Left forelimb (tissue), 1 donor: ENCODE data around the gene CAMLG.
"Not testable (repeated sequence)": the region's sequence is repeated elsewhere in the genome, so short reads cannot be mapped to it uniquely, and the experiment has no call there.

Experiments used
- DNase-seq: peaks from one replicate; pipeline ENCODE4 v3.0.0-alpha.2; 2018; ENCODE audit warnings: low spot score

The CAMLG gene

DNA sequence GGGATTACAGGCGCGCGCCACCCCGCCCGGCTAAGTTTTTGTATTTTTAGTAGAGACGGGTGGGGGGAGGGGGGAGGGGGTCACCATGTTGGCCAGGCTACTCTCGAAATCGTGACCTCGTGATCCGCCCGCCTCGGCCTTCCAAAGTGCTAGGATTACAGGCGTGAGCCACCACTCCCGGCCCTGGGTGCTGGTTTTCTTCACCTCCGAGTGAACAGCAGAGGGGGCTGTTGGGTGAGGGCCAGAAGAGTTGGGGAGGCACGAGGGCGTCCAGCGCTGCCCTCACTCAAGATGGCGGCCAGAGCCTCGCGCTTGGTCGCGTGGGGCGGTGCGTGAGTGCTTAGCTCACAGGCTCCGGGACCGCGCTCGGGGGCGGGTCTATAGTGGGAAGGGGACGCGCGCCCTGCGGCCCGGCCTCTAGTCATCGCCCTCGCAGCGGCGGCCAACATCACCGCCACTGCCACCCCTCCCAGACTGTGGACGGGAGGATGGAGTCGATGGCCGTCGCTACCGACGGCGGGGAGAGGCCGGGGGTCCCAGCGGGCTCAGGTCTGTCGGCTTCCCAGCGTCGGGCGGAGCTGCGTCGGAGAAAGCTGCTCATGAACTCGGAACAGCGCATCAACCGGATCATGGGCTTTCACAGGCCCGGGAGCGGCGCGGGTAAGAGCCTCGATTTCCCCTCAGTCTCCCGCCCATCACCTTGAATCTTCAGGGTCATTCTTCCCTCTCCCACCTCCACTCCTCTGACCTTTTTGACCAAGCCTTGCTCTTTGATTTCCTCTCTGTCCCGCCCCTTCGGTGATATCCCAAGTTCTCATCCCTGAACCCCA is at the start of gene CAMLG:
Gene CAMLG, plus strand, starts transcription at position 416 of the 830 bp plus-strand sequence. Its CDS starts 73 bp downstream, at position 489.
- DNase-seq, result peak; percentile 98

DNA sequence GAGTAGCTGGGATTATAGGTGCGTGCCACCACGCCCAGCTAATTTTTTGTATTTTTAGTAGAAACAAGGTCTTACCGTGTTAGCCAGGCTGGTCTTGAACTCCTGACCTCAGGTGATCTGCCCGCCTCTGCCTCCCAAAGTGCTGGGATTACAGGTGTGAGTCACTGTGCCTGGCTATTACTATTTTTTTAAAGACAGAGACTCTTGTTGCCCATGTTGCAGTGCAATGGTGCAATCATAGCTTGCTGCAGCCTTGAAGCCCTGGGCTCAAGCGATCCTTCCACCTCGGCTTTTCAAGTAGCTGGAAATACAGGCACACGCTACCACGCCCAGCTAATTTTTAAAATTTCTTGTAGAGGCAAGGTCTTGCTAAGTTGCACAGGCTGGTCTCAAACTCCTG is 48.2 kb upstream of the CAMLG start:
- DNase-seq, result not testable (repeated sequence)

DNA sequence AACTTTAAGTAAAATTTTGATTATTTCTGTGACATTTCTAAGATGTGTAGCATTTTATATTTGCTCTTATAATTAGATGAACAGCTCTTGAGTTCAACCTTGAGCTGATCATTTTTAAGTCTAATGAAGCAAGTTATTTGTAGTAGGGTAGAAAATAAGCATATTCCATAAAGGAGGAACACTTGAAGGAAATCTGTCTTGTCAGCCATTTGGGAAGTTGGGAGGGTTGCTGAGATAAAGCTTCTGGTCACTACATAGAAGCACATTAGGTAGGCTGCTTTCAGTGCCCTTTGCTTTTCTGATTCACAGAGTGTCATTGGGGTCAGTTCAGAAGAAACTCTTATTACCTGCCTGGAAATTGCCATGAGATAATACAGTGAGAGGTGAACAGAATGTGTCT is 45.6 kb upstream of the CAMLG start:
- DNase-seq, result no peak

DNA sequence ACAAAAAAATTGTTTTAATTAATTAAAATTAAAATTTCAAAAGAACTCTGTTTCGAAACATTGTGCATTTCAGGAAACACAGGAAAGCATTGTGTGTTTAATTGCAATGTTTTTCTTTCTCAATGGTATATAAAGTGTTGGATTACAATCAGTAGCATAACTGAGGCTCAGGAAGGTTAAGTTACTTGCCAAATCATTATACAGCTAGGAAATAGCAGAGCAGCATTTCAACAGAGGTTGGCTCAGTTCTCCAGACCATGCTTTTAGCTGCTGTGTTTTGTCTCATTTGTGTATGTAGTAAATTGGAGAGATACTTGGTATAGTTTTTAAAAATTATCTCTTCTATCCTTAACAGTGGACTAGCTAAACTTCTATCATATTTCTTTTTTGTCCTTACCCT is 30.0 kb upstream of the CAMLG start:
- DNase-seq, result no peak

DNA sequence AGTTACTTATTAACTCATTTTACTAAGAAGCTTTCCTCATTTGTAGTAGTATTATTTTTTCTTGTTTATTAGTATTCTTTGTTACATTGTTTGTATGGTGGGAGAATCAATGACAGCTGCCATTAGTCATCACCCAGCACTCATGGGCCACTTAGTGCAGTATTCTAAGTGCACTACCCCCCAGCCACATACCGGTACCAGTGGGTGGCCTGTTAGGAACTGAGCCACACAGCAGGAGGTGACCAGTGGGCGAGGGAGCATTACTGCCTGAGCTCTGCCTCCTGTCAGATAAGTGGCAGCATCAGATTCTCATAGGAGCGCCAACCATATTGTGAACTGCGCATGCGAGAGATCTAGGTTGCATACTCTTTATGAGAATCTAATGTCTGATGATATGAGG is 24.2 kb upstream of the CAMLG start:
- no peak for DNase-seq

DNA sequence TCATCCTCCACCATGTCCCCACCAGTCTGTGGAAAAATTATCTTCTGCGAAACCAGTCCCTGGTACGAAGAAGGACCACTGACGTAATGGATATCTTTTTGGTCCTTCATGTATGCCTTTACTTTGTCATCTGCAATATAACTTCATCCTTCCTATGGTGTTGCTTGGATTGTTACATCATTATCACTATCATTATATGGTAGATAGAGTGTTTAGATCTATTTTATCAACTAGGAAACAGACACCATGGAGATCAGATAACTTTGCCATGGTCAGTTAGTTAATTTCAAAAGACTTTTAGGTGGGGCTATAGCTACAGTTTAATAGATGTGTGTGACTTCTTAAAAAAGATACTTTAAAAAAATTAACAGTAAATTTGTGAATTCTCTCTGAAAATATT is 23.8 kb upstream of the CAMLG start:
- DNase-seq, result no peak

DNA sequence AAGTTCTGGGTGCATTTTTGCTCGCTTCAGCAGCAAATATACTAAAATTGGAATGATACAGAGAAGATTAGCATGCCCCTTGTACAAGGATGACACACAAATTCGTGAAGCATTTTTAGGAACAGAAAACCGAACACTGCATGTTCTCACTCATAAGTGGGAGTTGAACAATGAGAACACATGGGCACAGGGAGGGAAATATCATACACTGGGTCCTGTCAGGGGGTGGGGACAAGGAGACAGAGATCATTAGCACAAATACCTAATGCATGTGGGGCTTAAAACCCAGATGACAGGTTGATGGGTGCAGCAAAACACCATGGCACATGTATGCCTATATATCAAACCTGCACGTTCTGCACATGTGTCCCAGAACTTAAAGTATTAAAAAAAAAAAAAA is 22.9 kb upstream of the CAMLG start:
- DNase-seq, result not testable (repeated sequence)

DNA sequence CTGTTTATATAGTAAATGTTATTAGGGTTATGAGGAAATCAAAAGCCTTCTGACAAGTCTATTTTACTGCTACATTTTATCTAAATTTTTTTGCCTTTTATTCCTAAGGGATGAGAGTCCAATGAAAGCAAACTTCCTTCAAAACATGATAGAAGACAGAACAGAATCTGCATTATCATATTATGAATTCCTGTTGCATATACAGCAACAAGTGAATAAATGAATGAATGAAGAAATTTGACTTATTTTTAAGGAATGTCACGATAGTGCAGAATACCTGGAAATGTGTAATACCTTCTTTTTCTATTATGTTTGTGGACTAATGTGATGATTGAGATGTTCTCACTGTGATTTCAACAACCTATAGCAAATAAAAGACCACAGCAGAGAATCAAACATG is 13.5 kb upstream of the CAMLG start:
- DNase-seq, result no peak

DNA sequence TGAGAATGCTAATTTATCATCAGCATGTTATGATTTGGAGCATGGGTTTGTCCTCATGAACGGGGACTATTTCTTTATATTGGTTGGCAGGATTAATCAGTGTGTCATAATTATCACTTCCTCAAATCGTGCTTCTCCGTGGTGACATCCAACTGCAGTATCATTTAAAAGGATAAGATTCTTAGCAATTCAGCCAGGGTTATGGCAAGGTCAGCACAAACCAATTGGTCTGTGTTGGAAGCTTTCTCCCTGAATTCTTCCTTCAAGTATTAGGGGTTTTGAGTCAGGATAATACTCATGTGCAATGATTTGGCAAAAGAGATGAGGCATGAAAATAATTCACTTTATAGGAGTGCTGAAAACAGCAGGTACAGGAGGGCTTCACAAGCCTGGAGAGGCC is 5.5 kb upstream of the CAMLG start:
- no peak for DNase-seq

DNA sequence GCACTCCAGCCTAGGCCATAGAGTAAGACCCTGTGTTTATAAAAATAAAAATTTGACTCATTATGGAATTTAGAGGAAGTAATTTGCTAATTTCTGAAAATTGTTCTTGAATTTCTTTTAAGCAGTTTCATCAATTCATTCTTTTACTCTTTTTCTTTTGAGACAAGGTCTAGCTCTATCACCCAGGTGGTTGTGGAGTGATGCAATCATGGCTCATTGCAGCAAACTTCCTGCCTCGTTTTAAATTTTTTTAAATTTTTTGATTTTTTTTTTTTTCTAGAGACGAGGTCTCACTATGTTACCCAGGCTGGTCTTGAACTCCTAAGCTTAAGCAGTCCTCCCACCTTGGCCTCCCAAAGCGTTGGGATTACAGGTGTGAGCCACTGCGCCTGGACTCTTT is 3.1 kb upstream of the CAMLG start:
- no peak for DNase-seq

DNA sequence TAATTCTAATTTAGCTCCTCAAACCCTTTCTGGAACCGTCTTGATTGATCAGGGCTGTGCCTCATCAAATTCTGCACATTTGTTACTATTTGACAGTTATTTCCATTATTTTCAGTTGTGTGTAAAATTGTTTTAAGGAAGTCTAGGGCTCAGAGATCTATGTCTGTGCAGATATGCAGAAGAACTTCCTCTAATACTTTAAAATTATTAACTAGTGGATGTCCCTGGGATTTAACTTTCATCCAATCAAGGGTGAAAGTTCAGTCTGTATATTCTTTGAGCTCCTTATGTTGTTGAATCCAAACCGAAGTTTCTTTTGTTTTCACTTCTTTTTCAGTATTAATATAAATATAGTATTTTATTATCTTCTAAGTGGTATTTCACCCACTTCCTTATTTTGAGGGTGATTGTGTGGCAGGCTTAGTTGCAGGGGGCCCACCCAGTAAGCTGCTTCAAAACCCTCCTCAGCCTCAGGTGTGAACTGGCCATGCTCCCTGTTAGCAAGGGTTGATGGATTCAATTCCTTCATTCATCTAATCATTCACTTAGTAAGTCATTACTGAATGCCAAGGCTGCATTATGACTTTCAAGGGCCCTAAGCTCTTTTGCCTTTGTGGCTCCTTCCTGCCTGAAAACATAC is 2.1 kb upstream of the CAMLG start:
- DNase-seq, result no peak

DNA sequence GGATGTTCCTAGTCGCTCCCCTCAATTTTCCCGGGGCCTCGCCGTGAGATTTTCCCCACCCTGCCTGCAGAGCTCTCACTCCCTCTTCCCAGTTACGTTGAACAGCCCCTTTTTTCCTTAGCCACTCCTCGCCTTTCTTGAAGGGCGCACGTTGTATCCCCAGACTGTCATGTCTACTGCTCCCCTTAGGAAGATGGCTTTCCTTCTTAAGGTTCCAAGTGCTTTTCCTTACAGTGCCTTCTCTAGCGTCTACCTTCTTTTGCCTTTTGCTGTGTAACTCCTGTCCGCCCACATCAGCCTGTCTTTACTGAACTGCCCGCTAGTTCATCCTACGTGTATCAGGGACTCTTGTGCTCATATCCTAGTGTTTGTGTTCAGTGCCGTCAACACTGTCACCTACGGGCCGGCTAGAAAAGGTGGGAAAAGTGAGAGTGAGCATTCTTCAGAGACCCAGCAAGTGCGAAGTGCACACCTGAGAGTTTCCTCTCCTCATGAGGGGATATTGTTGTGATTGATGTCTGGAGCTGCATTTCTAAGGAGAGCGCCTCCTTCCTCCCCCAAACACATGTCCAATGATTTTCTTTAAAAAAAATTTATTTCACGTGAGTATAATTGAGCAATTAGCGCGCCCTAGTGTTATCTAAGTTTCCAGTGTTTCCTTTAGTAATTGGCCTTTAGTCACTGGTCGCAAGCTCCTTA is 764 bp downstream of the CAMLG start:
- peak; percentile 70 for DNase-seq

DNA sequence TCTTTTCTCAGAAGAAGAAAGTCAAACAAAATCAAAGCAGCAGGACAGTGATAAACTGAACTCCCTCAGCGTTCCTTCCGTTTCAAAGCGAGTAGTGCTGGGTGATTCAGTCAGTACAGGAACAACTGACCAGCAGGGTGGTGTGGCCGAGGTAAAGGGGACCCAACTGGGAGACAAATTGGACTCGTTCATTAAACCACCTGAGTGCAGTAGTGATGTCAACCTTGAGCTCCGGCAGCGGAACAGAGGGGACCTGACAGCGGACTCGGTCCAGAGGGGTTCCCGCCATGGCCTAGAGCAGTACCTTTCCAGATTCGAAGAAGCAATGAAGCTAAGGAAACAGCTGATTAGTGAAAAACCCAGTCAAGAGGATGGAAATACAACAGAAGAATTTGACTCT is 2.7 kb downstream of the CAMLG start:
- DNase-seq, result no peak

DNA sequence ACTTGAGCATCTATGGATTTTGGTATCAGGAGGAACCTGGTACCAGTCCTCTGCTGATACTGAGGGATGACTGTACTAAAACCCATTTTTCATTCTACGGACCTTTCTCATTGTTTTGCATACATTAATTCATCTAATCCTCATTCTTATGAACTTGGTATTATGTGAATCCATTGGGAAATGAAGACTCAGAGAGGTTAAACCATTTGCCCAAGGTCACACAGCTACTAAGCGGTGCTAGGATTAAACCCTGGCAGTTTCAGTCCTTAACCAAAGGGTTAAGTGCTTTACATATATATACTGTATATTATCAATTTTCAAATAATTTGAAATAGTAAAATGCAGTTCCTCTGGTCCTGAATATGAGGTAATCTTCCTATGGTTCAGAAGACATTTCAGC is 3.8 kb downstream of the CAMLG start:
- DNase-seq, result no peak

DNA sequence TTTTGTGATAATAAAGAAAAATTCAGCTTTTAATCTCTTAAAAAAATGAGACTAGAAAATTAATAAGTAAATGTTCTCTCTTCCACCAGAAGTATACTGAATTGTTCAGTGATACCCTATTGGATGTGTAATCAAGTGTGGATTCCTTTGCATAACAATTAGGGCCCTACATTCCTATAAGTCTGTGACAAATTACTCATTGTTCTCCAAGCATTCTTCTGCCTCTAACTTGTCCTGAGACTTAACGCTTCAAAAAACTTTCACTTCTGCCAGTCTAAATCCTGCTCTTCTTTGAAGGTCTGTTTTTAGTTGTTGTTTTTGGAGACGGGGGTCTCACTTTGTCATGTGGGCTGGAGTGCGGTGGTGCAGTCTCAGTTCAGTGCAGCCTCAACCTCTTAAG is 11.1 kb downstream of the CAMLG start:
- DNase-seq, result no peak

DNA sequence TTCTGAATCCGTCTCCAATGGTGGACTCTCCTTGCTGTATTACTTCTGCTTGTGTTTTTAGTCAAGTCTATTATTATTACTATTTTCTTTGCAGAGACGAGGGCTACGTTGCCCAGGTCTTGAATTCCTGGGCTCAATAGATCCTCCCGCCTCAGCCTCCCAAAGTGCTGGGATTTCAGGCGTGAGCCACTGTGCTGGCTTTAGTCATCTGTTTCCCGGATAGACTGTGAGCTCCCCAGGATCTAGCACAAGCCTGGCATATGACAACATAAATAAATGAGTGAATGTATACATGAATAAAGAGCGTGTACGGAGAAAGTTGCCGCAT is 19.8 kb downstream of the CAMLG start:
- DNase-seq, result no peak

DNA sequence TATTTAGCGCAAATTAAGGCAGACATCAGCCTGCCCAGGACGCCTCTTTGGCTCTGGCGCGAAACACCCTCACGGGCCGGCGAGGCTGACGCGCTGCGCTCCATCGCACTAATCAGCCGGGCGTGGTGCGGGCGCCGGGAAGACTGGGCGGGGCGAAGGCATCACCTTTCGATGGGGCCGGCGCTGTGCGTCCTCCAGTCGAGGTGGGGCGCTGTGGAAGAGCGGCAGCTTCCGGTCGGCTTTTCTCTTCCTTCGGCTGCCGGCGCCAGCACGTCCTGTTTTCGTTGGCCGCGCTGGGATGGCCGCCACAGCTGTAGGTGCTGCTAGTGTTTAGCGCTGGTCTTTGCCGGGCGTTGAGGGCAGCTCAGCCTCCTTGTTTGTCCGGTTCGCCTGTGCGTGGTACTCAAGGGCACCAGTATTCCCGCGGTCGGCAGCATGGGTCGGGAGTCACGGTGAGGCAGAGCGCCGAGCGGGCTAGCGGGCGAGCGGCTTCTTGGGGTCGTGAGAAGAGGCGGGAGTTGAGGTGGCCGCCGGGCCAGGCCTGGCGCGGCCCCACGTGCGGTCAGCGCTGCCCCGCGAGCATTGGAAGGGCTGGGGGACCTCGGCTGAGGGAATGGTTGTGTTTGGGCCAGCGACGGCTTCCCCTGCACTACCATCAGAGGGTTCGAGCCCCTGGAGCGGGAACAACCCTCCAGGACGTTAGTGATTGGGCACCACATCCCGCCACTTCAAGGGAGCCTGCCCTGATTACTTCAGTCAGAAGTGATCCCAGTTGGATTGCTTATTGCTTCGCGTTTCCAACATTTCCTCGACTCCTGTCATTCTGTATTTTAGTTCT is 20.4 kb downstream of the CAMLG start, which contains the start of gene DDX46:
Gene DDX46, plus strand, starts transcription at position 276 of the 838 bp plus-strand sequence. Its CDS starts 160 bp downstream, at position 436.
- DNase-seq, result peak; percentile 94

DNA sequence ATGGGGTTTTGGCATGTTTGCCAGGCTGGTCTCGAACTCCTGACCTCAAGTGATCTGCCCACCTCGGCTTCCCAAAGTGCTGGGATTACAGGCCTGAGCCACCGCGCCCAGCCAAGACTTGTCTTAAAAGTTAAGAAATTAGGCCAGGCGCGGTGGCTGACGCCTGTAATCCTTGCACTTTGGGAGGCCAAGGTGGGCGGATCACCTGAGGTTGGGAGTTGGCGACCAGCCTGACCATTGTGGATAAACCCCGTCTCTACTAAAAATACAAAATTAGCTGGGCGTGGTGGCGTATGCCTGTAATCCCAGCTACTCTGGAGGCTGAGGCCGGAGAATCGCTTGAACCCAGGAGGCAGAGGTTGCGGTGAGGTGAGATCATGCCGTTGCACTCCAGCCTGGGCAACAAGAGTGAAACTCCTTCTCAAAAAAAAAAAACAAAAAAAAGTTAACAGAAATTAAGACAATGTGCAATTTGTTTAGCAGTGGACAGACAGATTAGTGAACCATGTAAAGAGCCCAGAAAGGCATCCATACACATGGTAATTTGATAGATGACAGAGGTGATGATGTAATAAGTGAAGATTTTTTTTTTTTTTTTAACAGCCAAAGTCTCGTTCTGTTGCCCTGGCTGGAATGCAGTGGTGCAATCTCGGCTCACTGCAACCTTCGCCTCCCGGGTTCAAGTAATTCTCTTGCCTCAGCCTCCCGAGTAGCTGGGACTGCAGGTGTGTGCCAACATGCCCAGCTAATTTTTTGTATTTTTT is 29.4 kb downstream of the CAMLG start:
- not testable (repeated sequence) for DNase-seq

DNA sequence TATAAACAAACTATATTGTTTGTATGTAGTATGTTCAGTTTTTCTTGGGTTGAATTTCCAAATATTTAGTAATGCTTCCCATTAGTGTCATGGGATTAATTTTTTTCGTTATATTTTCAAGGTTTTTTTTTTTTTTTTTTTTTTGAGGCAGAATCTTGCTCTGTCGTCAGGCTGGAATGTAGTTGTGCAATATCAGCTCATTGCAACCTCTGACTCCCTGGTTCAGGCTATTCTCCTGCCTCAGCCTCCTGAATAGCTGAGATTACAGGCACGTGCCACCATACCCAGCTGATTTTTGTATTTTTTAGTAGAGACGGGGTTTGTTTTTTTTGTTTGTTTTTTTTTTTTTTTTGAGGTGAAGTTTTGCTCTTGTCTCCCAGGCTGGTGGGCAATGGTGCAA is 30.9 kb downstream of the CAMLG start:
- DNase-seq, result no peak

DNA sequence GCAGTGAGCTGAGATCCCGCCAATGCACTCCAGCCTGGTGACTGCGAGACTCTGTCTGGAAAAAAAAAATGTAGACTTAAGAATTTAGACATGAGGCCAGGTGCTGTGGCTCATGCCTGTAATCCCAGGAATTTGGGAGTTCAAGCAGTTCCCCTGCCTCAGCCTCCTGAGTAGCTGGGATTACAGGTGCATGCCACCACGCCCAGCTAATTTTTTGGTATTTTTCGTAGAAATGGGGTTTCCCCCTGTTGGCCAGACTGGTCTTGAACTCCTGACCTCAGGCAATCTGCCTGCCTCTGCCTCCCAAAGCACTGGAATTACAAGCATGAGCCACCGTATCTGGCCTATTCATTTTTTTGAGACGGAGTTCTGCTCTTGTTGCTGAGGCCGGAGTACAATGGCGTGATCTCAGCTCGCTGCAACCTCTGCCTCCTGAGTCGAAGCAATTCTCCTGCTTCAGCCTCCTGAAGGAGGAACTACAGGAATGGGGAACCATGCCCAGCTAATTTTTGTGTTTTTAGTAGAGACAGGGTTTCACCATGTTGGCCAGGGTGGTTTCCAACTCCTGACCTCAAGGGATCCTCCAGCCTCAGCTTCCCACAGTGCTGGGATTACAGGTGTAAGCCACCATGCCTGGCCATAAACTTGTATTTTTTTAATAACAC is 34.2 kb downstream of the CAMLG start:
- no peak for DNase-seq

DNA sequence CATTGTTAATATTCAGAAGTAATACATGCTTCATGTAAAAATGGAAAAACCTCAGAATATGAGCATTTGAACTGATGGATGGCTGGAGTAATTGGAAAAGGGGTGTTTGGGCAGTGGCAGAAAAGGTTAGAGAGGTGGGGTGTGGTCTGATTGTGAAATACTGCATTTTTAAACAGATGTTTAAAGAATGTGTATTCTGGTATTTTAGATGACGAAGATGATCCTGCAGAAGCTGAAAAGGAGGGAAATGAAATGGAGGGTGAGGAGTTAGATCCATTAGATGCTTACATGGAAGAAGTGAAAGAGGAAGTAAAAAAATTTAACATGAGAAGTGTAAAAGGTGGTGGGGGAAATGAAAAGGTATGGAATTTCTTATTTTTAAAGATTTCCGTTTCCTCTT is 39.0 kb downstream of the CAMLG start:
- no peak for DNase-seq
